HepG2 (cell line): ENCODE measurements around the gene RIPOR3. TPM values are rescaled to one million over a fixed set of nuclear protein-coding genes. Genes with fewer than 3 reads are reported as not detected.

Experiments
- DR1 ChIP-seq: sonication (generic); formaldehyde crosslinking; IDR thresholded peaks from 2 replicates; pipeline ENCODE4 v1.8.0; 2021; ENCODE audit warnings: mild to moderate bottlenecking, missing genetic modification reagents, inconsistent platforms
- FOXO4 ChIP-seq: sonication (generic); formaldehyde crosslinking; conservative IDR thresholded peaks from 2 replicates; pipeline ENCODE4 v1.8.1; 2023; ENCODE audit warnings: missing genetic modification reagents
- HNRNPH1 ChIP-seq: fragments of 200-400 bp; formaldehyde crosslinking; optimal IDR thresholded peaks from 2 replicates; pipeline ENCODE3; 2017; ENCODE audit warnings: mild to moderate bottlenecking, low read depth, low read length
- HNRNPL ChIP-seq: fragments of 200-400 bp; formaldehyde crosslinking; IDR thresholded peaks from 2 replicates; pipeline ENCODE4 v1.6.1; 2017; ENCODE audit warnings: mild to moderate bottlenecking, low read depth, low read length
- HNRNPLL ChIP-seq: fragments of 200-400 bp; formaldehyde crosslinking; IDR thresholded peaks from 2 replicates; pipeline ENCODE4 v1.6.1; 2017; ENCODE audit warnings: mild to moderate bottlenecking, low read depth, low read length; ENCODE audit not compliant: poor library complexity, severe bottlenecking
- MED8 ChIP-seq: sonication (generic); formaldehyde crosslinking; IDR thresholded peaks from 2 replicates; pipeline ENCODE4 v1.8.1; 2023; ENCODE audit warnings: mild to moderate bottlenecking, missing genetic modification reagents; ENCODE audit not compliant: insufficient replicate concordance
- MXI1 ChIP-seq: IDR thresholded peaks from 3 replicates; pipeline ENCODE4 v1.6.1; 2012; ENCODE audit warnings: low read depth, low read length, inconsistent platforms, borderline replicate concordance
- NCOA5 ChIP-seq: sonication (generic); formaldehyde crosslinking; IDR thresholded peaks from 2 replicates; pipeline ENCODE4 v1.4.0; 2020; ENCODE audit warnings: missing genetic modification reagents
- PAX8 ChIP-seq: sonication (generic); formaldehyde crosslinking; IDR thresholded peaks from 2 replicates; pipeline ENCODE4 v1.8.0; 2022; ENCODE audit warnings: mild to moderate bottlenecking, missing genetic modification reagents, borderline replicate concordance
- REXO4 ChIP-seq: sonication (generic); formaldehyde crosslinking; IDR thresholded peaks from 2 replicates; pipeline ENCODE4 v1.8.0; 2022; ENCODE audit warnings: missing genetic modification reagents, mild to moderate bottlenecking, borderline replicate concordance
- TCF7L2 ChIP-seq: IDR thresholded peaks from 2 replicates; pipeline ENCODE4 v1.6.1; 2011; ENCODE audit warnings: mild to moderate bottlenecking, low read depth, low read length, moderate library complexity
- ZFP36L2 ChIP-seq: sonication (generic); formaldehyde crosslinking; IDR thresholded peaks from 2 replicates; pipeline ENCODE4 v1.4.0; 2020; ENCODE audit warnings: missing genetic modification reagents
- ZNF124 ChIP-seq: sonication (generic); formaldehyde crosslinking; IDR thresholded peaks from 2 replicates; pipeline ENCODE4 v1.4.0; 2020; ENCODE audit warnings: missing genetic modification reagents
- ZNF234 ChIP-seq: sonication (generic); formaldehyde crosslinking; conservative IDR thresholded peaks from 2 replicates; pipeline ENCODE4 v1.5.1; 2020; ENCODE audit warnings: mild to moderate bottlenecking, missing genetic modification reagents
- ZNF503 ChIP-seq: sonication (generic); formaldehyde crosslinking; IDR thresholded peaks from 2 replicates; pipeline ENCODE4 v1.4.0; 2020; ENCODE audit warnings: missing genetic modification reagents
- ZNF570 ChIP-seq: sonication (generic); formaldehyde crosslinking; IDR thresholded peaks from 2 replicates; pipeline ENCODE4 v1.4.0; 2020; ENCODE audit warnings: mild to moderate bottlenecking, missing genetic modification reagents, borderline replicate concordance
- polyA plus RNA-seq, 8 experiments: library from polyadenylated mRNA; depleted of rRNA in 3 of 8; stranded (reverse) in 7 of 8; unstranded in 1 of 8; fragments of >200 nt; fragmentation: Illumina TruSeq in 4 of 8; extraction: Trizol in 4 of 8; gene quantifications; 2 replicates each; pipeline versions ENCODE4 v1.2.1 to v1.2.3, GENCODE V29; 2011 to 2016; ENCODE audit warnings: low read depth in 4 of 8, missing spikeins in 1 of 8, mixed read lengths in 1 of 8; ENCODE audit not compliant: insufficient read depth in 1 of 8
- total RNA-seq, 5 experiments: library from RNA; depleted of rRNA; stranded (reverse); fragments of >200 nt; fragmentation: Illumina TruSeq; extraction: Trizol; gene quantifications; 2 replicates each; pipeline ENCODE4 v1.2.3, GENCODE V29; 2016; ENCODE audit warnings: low read depth in 1 of 5
- TF ChIP-seq, protein P1 (sequence below): sonication (generic); formaldehyde crosslinking; IDR thresholded peaks from 2 replicates; pipeline ENCODE4 v1.8.1; 2023; ENCODE audit warnings: mild to moderate bottlenecking, inconsistent platforms, moderate library complexity, missing genetic modification reagents, borderline replicate concordance
- TF ChIP-seq, protein P2 (sequence below): sonication (generic); formaldehyde crosslinking; IDR thresholded peaks from 2 replicates; pipeline ENCODE4 v1.4.0; 2020; ENCODE audit warnings: missing genetic modification reagents, borderline replicate concordance

RIPOR3 gene
- total and polyA plus RNA-seq, 2 of the 13 experiments (the other 11 are each of a cell fraction or from before 2014, with no cell fraction given) = 0.18 TPM; not detected in 1

DNA sequence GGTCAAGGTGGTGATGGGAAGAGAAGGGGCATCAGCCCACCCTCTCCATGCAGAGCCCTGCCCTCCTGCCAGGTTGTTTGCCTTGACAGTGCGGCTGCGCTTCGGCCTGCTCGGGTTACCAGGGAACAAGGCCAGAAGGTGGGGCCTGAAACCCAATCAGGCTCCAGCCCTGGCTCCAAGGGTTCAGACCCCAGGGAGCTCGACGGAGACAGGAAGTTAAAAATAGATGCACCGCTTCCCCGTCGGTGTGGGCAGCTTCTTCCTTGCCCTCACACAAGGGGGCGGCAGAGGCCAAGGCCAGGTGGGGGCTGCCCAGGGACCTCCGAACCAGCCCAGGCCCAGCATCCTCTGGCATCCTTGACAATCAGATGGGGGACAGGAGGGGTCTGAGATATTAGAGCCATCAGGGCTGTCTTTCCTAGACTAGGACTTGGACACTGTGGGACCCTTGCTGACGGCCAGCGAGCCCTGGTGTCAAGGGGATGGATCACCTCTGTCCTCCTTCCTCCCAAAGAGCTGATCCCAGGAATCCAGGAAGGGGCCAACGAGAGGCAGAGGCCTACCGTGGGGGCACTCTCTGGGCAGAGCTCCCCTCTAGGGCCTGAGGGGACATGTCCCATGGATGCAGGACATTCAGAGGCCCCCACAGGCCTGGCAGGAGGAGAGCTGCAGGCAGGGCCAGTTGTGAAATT lies 65.2 kb downstream of the RIPOR3 start (continued):
- TF ChIP-seq REXO4 (no peak), MED8 (no peak), ZNF124 (CRISPR knock-in tag) (peak; percentile 61; the same call in 1 of the 2 replicates), NCOA5 (CRISPR knock-in tag) (no peak), ZFP36L2 (no peak), ZNF570 (CRISPR knock-in tag) (no peak), TCF7L2 (no peak), HNRNPLL (peak; percentile 28), HNRNPH1 (no peak), ZNF503 (CRISPR knock-in tag) (no peak), FOXO4 (CRISPR knock-in tag) (no peak), HNRNPL (0 out of 2 replicates have a peak, but pooled peaks have one; percentile 19), MXI1 (no peak), ZNF234 (no peak), PAX8 (CRISPR knock-in tag) (no peak), DR1 (CRISPR knock-in tag) (0 out of 2 replicates have a peak, but pooled peaks have one; percentile 42)
- TF ChIP-seq, protein P1, sequence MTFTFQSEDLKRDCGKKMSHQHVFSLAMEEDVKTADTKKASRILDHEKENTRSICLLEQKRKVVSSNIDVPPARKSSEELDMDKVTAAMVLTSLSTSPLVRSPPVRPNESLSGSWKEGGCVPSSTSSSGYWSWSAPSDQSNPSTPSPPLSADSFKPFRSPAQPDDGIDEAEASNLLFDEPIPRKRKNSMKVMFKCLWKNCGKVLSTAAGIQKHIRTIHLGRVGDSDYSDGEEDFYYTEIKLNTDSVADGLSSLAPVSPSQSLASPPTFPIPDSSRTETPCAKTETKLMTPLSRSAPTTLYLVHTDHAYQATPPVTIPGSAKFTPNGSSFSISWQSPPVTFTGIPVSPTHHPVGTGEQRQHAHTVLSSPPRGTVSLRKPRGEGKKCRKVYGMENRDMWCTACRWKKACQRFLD (CRISPR knock-in tag) = no peak
- TF ChIP-seq, protein P2, sequence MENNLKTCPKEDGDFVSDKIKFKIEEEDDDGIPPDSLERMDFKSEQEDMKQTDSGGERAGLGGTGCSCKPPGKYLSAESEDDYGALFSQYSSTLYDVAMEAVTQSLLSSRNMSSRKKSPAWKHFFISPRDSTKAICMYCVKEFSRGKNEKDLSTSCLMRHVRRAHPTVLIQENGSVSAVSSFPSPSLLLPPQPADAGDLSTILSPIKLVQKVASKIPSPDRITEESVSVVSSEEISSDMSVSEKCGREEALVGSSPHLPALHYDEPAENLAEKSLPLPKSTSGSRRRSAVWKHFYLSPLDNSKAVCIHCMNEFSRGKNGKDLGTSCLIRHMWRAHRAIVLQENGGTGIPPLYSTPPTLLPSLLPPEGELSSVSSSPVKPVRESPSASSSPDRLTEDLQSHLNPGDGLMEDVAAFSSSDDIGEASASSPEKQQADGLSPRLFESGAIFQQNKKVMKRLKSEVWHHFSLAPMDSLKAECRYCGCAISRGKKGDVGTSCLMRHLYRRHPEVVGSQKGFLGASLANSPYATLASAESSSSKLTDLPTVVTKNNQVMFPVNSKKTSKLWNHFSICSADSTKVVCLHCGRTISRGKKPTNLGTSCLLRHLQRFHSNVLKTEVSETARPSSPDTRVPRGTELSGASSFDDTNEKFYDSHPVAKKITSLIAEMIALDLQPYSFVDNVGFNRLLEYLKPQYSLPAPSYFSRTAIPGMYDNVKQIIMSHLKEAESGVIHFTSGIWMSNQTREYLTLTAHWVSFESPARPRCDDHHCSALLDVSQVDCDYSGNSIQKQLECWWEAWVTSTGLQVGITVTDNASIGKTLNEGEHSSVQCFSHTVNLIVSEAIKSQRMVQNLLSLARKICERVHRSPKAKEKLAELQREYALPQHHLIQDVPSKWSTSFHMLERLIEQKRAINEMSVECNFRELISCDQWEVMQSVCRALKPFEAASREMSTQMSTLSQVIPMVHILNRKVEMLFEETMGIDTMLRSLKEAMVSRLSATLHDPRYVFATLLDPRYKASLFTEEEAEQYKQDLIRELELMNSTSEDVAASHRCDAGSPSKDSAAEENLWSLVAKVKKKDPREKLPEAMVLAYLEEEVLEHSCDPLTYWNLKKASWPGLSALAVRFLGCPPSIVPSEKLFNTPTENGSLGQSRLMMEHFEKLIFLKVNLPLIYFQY = peak; percentile 77; the same call in 1 of the 2 replicates
